ENCODE results near the gene MAN1C1. TPM values are rescaled to one million over a fixed set of nuclear protein-coding genes. Genes with fewer than 3 reads are reported as not detected.
"Not testable (repeated sequence)": the region's sequence is repeated elsewhere in the genome, so short reads cannot be mapped to it uniquely, and the experiment has no call there.

MAN1C1 gene
- total RNA-seq, 1 donor = 12.9 TPM

DNA sequence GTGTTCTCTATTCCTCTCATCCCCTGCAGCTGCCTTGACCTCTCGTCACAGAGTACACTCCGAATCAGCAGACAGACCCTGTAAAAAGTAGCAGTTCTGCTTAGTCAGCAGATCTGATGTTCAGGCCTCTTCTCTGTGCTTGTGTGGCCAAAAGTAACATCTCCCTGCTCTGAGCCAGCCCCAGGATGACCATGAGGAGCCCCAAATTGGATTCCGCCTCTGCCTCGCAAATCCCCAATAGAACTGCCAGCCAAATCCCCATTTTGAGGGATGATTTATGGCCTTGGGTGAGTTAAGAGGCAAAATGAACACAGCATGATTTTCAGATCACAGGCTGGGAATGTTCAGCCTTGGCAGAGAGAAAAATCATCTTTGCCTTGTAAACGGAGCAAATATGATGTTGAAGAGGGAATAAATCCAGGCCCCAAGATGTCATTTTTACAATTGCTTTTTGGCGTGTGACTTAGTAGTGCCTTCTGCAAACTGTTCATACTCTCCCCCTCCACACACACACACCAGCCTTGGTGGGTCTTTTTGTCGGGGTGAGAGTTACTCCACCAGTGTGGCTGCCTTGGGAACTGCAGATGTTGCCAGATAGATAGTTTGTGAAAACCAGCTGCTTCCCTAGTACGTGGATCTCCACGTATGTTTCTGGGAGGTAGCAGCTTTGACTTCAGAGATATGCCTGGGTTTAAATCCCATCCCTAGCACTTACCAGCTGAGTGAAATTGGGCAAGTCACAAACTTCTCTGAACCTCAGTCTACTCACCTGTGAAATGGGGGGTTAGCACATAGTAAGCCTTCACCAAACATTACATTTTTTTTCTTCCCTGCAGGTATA is 77.8 kb downstream of the MAN1C1 start:
- no peaks in the 10 kb centered on the region for H3K9me3 ChIP-seq (ENCODE audit: low read depth, low read length)
- peaks cover 8% of the 10 kb centered on the region for H3K4me1 ChIP-seq (ENCODE audit: insufficient read depth, low read length)
- no peaks in the 10 kb centered on the region for H3K27me3 ChIP-seq (ENCODE audit: insufficient read depth, low read length)
- no peak overlapping the region for H3K4me3 ChIP-seq (ENCODE audit: low read length)

GRCh38 chr1:25695090-25695770 is 78.6 kb downstream of the MAN1C1 start:
- Histone ChIP-seq H3K9me3 (ENCODE audit: low read depth, low read length) (no peaks in the 10 kb centered on the region), H3K27me3 (ENCODE audit: insufficient read depth, low read length) (no peaks in the 10 kb centered on the region), H3K4me3 (ENCODE audit: low read length) (no peak overlapping the region), H3K4me1 (ENCODE audit: insufficient read depth, low read length) (peaks cover 8% of the 10 kb centered on the region)

DNA sequence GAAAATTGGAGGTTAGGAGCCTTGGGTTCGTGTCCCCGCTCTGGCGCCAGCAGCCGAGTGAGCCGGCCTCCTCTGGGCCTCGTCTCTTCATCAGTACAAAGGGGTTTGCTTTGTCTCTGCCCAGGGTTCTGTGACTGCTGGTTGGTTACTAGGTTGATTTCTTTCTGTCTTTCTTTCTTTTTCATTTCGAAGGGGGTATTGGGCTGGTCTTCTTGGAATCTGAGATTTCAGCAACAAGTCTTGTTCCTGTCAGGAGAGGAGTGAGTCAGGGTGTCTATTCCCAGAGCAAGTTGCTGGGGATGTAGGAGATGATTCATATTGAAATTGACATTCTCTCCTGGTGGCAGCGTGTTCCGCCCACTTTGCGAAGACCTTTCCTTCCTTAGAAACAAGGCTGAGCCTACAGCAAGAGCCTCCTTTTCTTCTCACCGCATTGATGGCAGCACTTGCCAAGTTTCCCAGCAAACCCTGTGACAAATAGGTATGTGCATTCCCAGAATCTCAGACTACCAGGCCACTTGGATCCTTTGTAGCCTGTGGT is 79.2 kb downstream of the MAN1C1 start:
- Histone ChIP-seq H3K9me3 (ENCODE audit: low read depth, low read length) (no peaks in the 10 kb centered on the region), H3K4me3 (ENCODE audit: low read length) (no peak overlapping the region), H3K27me3 (ENCODE audit: insufficient read depth, low read length) (no peaks in the 10 kb centered on the region), H3K4me1 (ENCODE audit: insufficient read depth, low read length) (peaks cover 8% of the 10 kb centered on the region)

DNA sequence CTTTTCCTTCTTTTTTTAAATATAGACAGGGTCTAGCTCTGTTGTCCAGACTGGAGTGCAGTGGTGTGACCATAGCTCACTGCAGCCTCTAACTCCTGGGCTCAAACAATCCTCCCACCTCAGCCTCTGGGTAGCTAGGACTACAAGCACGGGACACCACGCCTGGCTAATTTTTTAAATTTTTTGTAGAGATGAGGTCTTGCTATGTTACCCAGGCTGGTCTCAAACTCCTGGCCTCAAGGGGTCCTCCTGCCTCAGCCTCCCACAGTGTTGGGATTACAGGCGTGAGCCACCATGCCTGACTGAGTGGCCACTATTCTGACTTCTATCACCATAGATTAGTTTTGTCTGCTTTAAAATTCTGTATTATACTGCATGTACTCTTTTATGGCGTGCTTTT is 80.1 kb downstream of the MAN1C1 start:
- not testable (repeated sequence) for H3K27me3 ChIP-seq (ENCODE audit: insufficient read depth, low read length); H3K4me3 ChIP-seq (ENCODE audit: low read length); H3K9me3 ChIP-seq (ENCODE audit: low read depth, low read length); H3K4me1 ChIP-seq (ENCODE audit: insufficient read depth, low read length)

GRCh38 chr1:25697435-25698217 is 81.0 kb downstream of the MAN1C1 start:
- Histone ChIP-seq H3K4me1 (ENCODE audit: insufficient read depth, low read length) (peaks cover 8% of the 10 kb centered on the region), H3K9me3 (ENCODE audit: low read depth, low read length) (no peaks in the 10 kb centered on the region), H3K4me3 (ENCODE audit: low read length) (no peak overlapping the region), H3K27me3 (ENCODE audit: insufficient read depth, low read length) (no peaks in the 10 kb centered on the region)

DNA sequence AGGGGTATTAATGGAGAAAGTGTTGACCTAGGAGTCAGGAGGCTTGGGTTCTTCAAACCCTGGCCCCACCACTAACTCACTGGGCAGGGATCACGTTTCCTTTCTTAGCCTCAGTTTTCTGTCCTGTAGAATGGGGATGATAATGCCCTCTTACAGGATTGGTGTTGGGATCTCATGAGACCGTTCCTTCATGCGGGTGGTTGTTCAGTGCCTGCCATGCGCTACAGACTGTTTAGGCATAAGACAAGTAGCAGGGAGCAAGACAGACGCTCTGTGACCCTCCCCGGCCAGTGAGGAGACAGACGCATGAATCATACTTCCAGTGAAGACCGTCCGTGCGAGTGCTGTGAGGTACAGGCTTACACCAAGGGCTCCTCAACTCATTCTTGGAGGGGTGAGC is 81.7 kb downstream of the MAN1C1 start:
- Histone ChIP-seq H3K4me1 (ENCODE audit: insufficient read depth, low read length) (peaks cover 8% of the 10 kb centered on the region), H3K27me3 (ENCODE audit: insufficient read depth, low read length) (no peaks in the 10 kb centered on the region), H3K9me3 (ENCODE audit: low read depth, low read length) (no peaks in the 10 kb centered on the region), H3K4me3 (ENCODE audit: low read length) (no peak overlapping the region)

GRCh38 chr1:25699059-25699458 is 82.5 kb downstream of the MAN1C1 start:
- H3K4me1 ChIP-seq (ENCODE audit: insufficient read depth, low read length) = peaks cover 13% of the 10 kb centered on the region
- H3K4me3 ChIP-seq (ENCODE audit: low read length); H3K27me3 ChIP-seq (ENCODE audit: insufficient read depth, low read length); H3K9me3 ChIP-seq (ENCODE audit: low read depth, low read length): not testable (repeated sequence)

- Histone ChIP-seq H3K27me3 (ENCODE audit: insufficient read depth, low read length) (no peaks in the 10 kb centered on the region), H3K4me3 (ENCODE audit: low read length) (no peak overlapping the region), H3K4me1 (ENCODE audit: insufficient read depth, low read length) (peaks cover 19% of the 10 kb centered on the region), H3K9me3 (ENCODE audit: low read depth, low read length) (no peaks in the 10 kb centered on the region)
Measured at GRCh38 chr1:25699500-25700143, 83.0 kb downstream of the MAN1C1 start.

DNA sequence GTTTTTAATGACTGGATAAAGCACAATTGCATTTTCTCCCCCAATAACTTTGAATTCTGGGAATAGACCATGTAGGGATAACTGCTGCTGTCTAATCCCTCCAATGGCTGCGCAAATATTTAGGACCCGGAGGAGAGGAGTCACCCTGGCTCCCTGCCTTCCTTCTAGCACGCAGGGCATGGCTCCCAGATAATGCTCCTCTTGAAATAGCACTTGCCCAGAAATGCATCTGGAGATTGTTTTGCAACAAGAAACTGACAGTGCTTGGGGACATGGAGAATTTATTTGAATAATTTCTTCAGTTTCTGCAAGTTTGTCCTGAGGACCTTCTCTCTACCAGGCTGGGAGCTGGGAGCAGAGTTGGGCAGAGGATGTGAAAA is 83.5 kb downstream of the MAN1C1 start:
- Histone ChIP-seq H3K9me3 (ENCODE audit: low read depth, low read length) (no peaks in the 10 kb centered on the region), H3K4me1 (ENCODE audit: insufficient read depth, low read length) (peaks cover 21% of the 10 kb centered on the region), H3K27me3 (ENCODE audit: insufficient read depth, low read length) (no peaks in the 10 kb centered on the region), H3K4me3 (ENCODE audit: low read length) (no peak overlapping the region)

GRCh38 chr1:25700626-25701025 is 84.0 kb downstream of the MAN1C1 start:
- H3K4me3 ChIP-seq (ENCODE audit: low read length) = no peak overlapping the region
- H3K27me3 ChIP-seq (ENCODE audit: insufficient read depth, low read length) = no peaks in the 10 kb centered on the region
- H3K9me3 ChIP-seq (ENCODE audit: low read depth, low read length) = no peaks in the 10 kb centered on the region
- peaks cover 18% of the 10 kb centered on the region for H3K4me1 ChIP-seq (ENCODE audit: insufficient read depth, low read length)

DNA sequence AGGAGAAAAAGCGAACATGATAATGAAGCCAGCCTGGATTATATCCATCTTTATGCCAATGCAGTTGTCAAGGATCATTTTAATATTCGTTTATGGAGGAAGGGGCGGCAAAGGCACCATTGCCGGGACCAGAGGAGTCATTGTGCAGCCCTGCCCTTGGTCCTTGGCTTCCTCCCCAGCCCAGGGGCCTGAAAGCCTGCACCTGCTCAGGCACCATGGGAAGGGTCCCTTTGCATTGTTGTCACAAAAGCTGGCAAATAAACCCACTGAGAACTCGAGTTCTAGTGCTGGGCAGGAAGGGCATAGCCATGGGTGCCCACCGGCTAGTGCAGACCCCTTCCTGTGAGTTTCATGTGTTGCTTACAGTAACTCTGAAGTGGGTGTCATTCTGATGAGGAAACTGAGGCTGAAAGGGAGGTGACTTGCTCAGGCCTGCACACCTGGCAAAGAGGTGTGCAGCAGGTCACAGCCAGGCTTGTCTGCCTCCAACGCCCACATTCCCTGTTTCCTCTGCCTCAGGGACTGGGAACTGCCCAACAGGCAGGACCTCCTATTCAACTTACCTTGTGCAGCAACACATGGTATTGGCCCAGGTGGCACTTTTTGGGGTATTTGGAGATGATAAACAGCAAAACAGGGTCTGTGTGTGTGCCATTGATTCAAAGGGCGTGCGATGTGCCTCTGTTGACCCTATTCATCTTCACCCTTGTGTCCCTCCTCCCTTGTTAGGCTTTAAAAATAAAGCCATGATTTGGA is 84.6 kb downstream of the MAN1C1 start:
- Histone ChIP-seq H3K9me3 (ENCODE audit: low read depth, low read length) (no peaks in the 10 kb centered on the region), H3K4me1 (ENCODE audit: insufficient read depth, low read length) (peaks cover 18% of the 10 kb centered on the region), H3K4me3 (ENCODE audit: low read length) (no peak overlapping the region), H3K27me3 (ENCODE audit: insufficient read depth, low read length) (no peaks in the 10 kb centered on the region)

- Histone ChIP-seq H3K4me1 (ENCODE audit: insufficient read depth, low read length) (peaks cover 18% of the 10 kb centered on the region), H3K4me3 (ENCODE audit: low read length) (no peak overlapping the region), H3K9me3 (ENCODE audit: low read depth, low read length) (no peaks in the 10 kb centered on the region), H3K27me3 (ENCODE audit: insufficient read depth, low read length) (no peaks in the 10 kb centered on the region)
Measured at GRCh38 chr1:25702101-25702775, 85.6 kb downstream of the MAN1C1 start.

DNA sequence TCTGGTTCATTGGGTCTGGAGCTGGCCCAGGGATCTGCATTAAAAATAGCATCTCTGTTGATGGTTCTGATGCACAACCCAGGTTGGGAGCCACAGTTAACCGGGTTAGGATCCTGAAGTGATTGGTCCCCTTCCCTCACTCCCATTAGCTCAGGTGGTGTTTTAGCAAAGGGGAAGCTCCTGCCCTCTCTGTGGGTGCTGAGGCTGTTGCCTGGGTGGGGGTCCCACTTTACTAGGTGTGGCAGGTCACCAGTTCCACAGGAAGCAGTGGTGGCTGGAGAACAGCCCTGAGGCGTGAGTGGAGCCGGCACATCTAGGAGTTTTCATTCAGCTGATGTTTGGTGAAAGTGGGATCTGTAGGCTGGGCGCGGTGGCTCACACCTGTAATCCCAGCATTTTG is 86.5 kb downstream of the MAN1C1 start:
- H3K27me3 ChIP-seq (ENCODE audit: insufficient read depth, low read length) = no peaks in the 10 kb centered on the region
- peaks cover 15% of the 10 kb centered on the region for H3K4me1 ChIP-seq (ENCODE audit: insufficient read depth, low read length)
- H3K4me3 ChIP-seq (ENCODE audit: low read length) = no peak overlapping the region

More for the DNA sequence above, 86.5 kb downstream of the MAN1C1 start:
- no peaks in the 10 kb centered on the region for H3K9me3 ChIP-seq (ENCODE audit: low read depth, low read length)
